GM10248 (cell line): ENCODE measurements around the gene GCHFR.

Experiments used
- CTCF ChIA-PET: fragments of 300-600 bp; sonication (Branson Sonifier 250); formaldehyde crosslinking; extraction: SDS; loops from one replicate; lab custom pipeline; 2021; ENCODE audit warnings: antibody characterized with exemption; lab: Yijun Ruan, JAX
- POLR2A ChIA-PET: fragments of 350-650 bp; sonication (Branson Sonifier 250); formaldehyde crosslinking; extraction: SDS; loops from one replicate; lab custom pipeline; 2020; ENCODE audit warnings: antibody characterized with exemption; lab: Yijun Ruan, JAX
- DNase-seq: peaks from one replicate; pipeline ENCODE4 v3.0.0; 2012; ENCODE audit errors: extremely low spot score
- CTCF ChIP-seq: IDR thresholded peaks from 2 replicates; pipeline ENCODE4 v1.5.1; 2012; ENCODE audit warnings: mild to moderate bottlenecking, low read depth; ENCODE audit errors: extremely low read depth, missing control alignments, control extremely low read depth

The GCHFR gene

GRCh38 chr15:40723919-40724318 is 39.9 kb upstream of the GCHFR start:
- ChIA-PET POLR2A (interaction anchor here (0.5 kb wide), 1 partner anchor 134 kb away, joined by 3 read pairs; no protein-coding TSS in a partner anchor), CTCF (interaction anchor here (0.8 to 2.4 kb wide), 4 partner anchors 16 to 59 kb away, joined by 3 to 7 read pairs (median 5); no protein-coding TSS in a partner anchor)
- DNase-seq: no peak
- TF ChIP-seq CTCF: no peak

- POLR2A ChIA-PET: no interaction called here
- no peak for TF ChIP-seq CTCF
- DNase-seq: no peak
- CTCF ChIA-PET: interaction anchor here (1.1 to 5.9 kb wide), 5 partner anchors 9 to 212 kb away, joined by 3 to 32 read pairs (median 3); partner anchors contain the start of gene VPS18
Measured at GRCh38 chr15:40731034-40731433, 32.8 kb upstream of the GCHFR start.

- ChIA-PET POLR2A (no interaction called here), CTCF (interaction anchor here (1.5 to 2.6 kb wide), 3 partner anchors 10 to 158 kb away, joined by 4 to 6 read pairs (median 4); partner anchors contain the start of gene VPS18)
- TF ChIP-seq CTCF: no peak
- no peak for DNase-seq
Measured at GRCh38 chr15:40736575-40736974, 27.3 kb upstream of the GCHFR start.

GRCh38 chr15:40737048-40737447 is 26.8 kb upstream of the GCHFR start:
- no peak for TF ChIP-seq CTCF
- CTCF ChIA-PET: interaction anchor here (1.5 to 2.6 kb wide), 3 partner anchors 11 to 158 kb away, joined by 4 to 6 read pairs (median 4); partner anchors contain the start of gene VPS18

GRCh38 chr15:40739047-40739446 is 24.8 kb upstream of the GCHFR start:
- no peak for DNase-seq
- POLR2A ChIA-PET: interaction anchor here (1.6 kb wide), 1 partner anchor 14 kb away, joined by 3 read pairs; no protein-coding TSS in a partner anchor
- CTCF ChIA-PET: interaction anchor here (0.8 to 2.8 kb wide), 8 partner anchors 10 to 149 kb away, joined by 3 to 11 read pairs (median 4); partner anchors contain the start of gene RAD51
- TF ChIP-seq CTCF: no peak

More at GRCh38 chr15:40737048-40737447, 26.8 kb upstream of the GCHFR start:
- DNase-seq: no peak
- POLR2A ChIA-PET: no interaction called here

GRCh38 chr15:40739854-40740253 is 24.0 kb upstream of the GCHFR start:
- no peak for TF ChIP-seq CTCF
- ChIA-PET CTCF (interaction anchor here (0.8 to 2.8 kb wide), 7 partner anchors 9 to 150 kb away, joined by 3 to 11 read pairs (median 5); no protein-coding TSS in a partner anchor), POLR2A (interaction anchor here (1.6 kb wide), 1 partner anchor 13 kb away, joined by 3 read pairs; no protein-coding TSS in a partner anchor)
- no peak for DNase-seq
